Nucleus accumbens (tissue), 56 donors: ENCODE measurements around the gene SNX4.

Source experiments
- DNase-seq, 56 donors: peaks; one replicate each; lab custom pipeline; 2025; lab: John Stamatoyannopoulos, UW

SNX4 gene

GRCh38 chr3:125470671-125471070 is 49.3 kb downstream of the SNX4 start:
- no peak for DNase-seq

GRCh38 chr3:125462722-125463299 is 57.2 kb downstream of the SNX4 start:
- no peak for DNase-seq

DNA sequence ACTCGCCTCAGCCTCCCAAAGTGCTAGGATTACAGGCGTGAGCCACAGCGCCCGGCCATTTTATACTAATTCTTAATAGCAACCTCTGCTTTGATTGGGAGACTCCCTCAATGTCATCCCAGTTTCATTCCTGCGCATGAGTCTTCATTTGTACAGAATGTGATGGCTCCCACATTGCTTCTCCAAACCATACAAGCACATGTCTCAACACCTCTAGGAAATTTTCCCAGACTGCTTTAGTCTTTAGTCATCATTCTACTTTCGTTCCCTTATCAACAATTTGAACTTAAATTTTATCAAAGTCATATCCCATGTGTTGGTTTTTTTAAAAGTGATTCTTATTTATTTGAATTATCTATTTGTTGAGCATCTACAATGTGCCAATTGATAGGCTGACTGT is 58.1 kb downstream of the SNX4 start:
- no peak for DNase-seq

- DNase-seq: no peak
Observed at GRCh38 chr3:125460233-125460632, 59.8 kb downstream of the SNX4 start.

GRCh38 chr3:125443923-125444322 is 76.1 kb downstream of the SNX4 start:
- no peak for DNase-seq

GRCh38 chr3:125442506-125442905 is 77.5 kb downstream of the SNX4 start:
- no peak for DNase-seq

DNA sequence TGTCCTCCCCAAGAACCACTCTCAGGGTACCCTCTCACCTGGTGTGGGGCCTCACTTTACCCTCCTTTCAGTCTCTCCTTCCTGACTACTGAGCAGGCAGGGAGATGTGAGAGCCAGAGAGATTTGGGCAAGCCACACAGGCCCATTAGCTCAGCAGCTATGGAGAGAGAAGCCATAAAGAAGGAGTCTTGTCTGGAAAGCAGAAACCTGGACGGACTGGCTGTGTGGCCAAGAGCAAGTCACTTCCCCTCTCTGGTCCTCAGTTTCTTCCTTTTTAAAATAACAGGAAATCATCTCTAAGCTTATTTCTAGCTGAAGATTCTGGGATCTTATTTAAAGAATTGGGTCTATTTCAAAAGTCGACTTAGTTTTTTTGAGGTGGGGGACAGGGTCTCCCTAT is 79.0 kb downstream of the SNX4 start:
- DNase-seq: no peak

DNA sequence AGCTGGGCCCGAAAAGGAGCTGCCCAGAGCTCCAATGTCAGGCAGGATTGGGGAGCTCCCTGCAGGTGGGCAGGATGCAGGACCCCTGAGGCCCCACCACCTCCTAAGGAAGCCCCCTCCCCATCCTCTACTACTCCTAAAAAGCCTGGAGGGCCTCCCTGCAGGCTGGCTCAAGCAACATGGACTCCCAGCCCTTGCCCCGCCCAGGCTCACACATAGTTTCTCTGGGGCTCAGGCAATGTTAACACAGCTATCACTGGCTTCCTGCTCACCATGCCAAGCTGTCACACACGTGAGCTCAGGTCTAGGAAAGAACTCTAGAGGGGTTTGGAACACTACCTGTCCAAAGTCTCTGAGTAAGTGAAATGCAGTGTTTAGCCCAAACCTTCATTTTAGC is 79.4 kb downstream of the SNX4 start:
- no peak for DNase-seq

GRCh38 chr3:125437631-125438435 is 82.2 kb downstream of the SNX4 start:
- peak in 39 of 56 donors; percentile 1 to 73 (median 22) for DNase-seq

GRCh38 chr3:125436921-125437320 is 83.1 kb downstream of the SNX4 start:
- DNase-seq: no peak

GRCh38 chr3:125435231-125435630 is 84.8 kb downstream of the SNX4 start:
- no peak for DNase-seq

- no peak for DNase-seq
Observed at GRCh38 chr3:125434582-125435011, 85.4 kb downstream of the SNX4 start.

- DNase-seq: no peak
Observed at GRCh38 chr3:125433611-125434041, 86.4 kb downstream of the SNX4 start.

- no peak for DNase-seq
Observed at GRCh38 chr3:125433091-125433534, 86.9 kb downstream of the SNX4 start.

DNA sequence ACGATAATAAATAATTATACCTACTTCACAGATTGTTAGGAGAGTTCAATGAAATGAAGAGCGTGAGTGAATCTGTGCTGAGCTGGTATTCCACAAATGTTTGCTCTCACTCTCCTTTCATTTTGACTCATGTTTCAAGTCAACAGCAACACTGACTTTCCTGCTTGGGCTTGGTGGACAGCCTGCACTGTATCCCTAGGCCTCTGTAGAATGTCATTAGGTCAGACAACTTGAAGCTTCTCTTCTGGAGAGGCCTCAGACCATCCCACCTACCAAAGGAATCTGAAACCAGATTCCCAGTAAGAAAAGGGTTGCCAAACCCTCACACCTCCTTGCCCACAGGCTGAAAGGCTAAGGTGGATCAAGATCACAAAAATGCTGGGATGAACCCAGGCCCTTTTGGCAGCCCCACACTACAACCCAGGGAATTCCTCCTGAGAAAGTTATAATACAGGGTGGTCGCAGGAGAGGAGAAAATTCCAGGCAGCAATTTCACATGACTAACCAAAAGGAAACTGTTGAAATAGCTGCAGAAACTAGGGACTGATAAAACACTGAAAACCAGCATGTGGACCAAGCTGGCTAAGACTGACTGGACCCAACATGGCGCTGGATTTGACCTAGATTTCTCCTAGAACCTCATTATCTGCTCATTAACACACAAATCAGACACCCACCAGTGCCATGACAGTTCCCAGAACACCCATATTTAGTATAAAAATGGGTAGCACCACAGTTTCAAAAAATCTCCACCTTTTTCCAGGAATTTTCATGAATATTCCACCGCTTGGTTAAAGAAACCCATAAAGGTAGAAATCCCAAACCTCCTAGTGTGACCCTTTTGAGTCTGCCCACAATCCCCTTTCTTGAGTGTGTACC is 87.9 kb downstream of the SNX4 start:
- no peak for DNase-seq

GRCh38 chr3:125431391-125431790 is 88.6 kb downstream of the SNX4 start:
- no peak for DNase-seq

DNA sequence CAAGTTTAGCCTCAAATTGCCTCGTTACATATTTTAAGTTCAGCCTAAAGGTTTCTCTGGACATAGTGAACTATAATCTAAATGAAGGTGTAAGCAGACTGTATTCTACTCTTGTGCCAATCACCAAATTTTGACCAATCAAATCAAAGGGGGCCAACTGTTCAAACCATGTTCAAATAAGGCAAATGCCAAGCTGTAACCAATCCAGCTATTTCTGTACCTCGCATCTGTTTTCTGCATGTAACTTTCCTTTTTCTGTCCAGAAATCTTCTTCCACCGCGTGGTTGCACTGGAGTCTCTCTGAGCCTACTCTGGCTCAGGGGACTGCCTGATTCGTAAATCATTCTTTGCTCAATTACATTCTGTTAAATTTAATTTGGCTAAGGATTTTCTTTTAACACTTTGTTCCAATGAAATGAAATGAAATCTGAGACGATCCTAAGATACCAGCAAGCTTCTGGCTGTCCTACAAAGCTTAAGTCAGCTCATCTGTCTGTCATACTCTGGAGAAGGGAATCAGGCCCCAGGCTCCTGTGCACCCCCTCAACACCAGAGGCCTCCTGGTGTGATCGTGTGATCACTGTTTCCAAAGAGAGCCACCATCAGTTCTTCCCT is 91.7 kb downstream of the SNX4 start:
- no peak for DNase-seq

GRCh38 chr3:125418306-125418705 is 101.7 kb downstream of the SNX4 start:
- DNase-seq: peak in 5 of 56 donors; percentile 2 to 44 (median 9)

- DNase-seq: no peak
Observed at GRCh38 chr3:125416235-125416634, 103.8 kb downstream of the SNX4 start.

- no peak for DNase-seq
Observed at GRCh38 chr3:125414669-125415068, 105.3 kb downstream of the SNX4 start.

GRCh38 chr3:125410922-125411321 is 109.1 kb downstream of the SNX4 start:
- DNase-seq: no peak
